Left ventricle myocardium inferior (tissue), 1 donor: ENCODE measurements around the gene GPR37. TPM values are rescaled to one million over a fixed set of nuclear protein-coding genes. Genes with fewer than 3 reads are reported as not detected.

Experiments
- DNase-seq: peaks from one replicate; pipeline ENCODE4 v3.0.0-alpha.2; 2020
- H3K27ac ChIP-seq: fragments of 200-600 bp; replicated peaks from 2 replicates; pipeline ENCODE4 v1.8.0; 2021
- H3K27me3 ChIP-seq: fragments of 200-600 bp; 2 replicates; pipeline ENCODE4 v1.8.0; 2021; ENCODE audit warnings: low read depth
- H3K36me3 ChIP-seq: fragments of 200-600 bp; 2 replicates; pipeline ENCODE4 v1.8.0; 2021
- H3K4me1 ChIP-seq: fragments of 200-600 bp; 2 replicates; pipeline ENCODE4 v1.8.0; 2021
- H3K4me3 ChIP-seq: fragments of 200-600 bp; 2 replicates; pipeline ENCODE4 v1.8.0; 2021; ENCODE audit warnings: mild to moderate bottlenecking, moderate library complexity
- H3K9me3 ChIP-seq: fragments of 200-600 bp; replicated peaks from 2 replicates; pipeline ENCODE4 v1.8.0; 2021
- CTCF ChIP-seq: fragments of 200-600 bp; IDR thresholded peaks from 2 replicates; pipeline ENCODE4 v1.8.0; 2021; ENCODE audit warnings: antibody characterized with exemption, mild to moderate bottlenecking, borderline replicate concordance
- intact Hi-C: fragments of 100-400 bp; cut with micrococcal nuclease; formaldehyde crosslinking; loops from one replicate; pipeline ENCODE4 v1.11.0; 2022
- total RNA-seq: library from RNA; stranded (reverse); fragmentation: NEBNext Ultra II Directional; extraction: Animal tissue kit (Norgen Biotek cat#: 25700); gene quantifications from one replicate; pipeline ENCODE4 v1.2.1, GENCODE V29; 2021
- donor health status: DM: no; HTN: yes; CAD: no; lungs with severe emphysema.

Gene GPR37
- total RNA-seq, 1 donor from 2014 or later: not detected

GRCh38 chr7:124728610-124729009 is 37.0 kb downstream of the GPR37 start:
- TF ChIP-seq CTCF: no peak
- no peak for DNase-seq
- no peak overlapping the region for H3K4me3 ChIP-seq
- no peaks in the 10 kb centered on the region for H3K4me1 ChIP-seq
- no peaks in the 10 kb centered on the region for H3K36me3 ChIP-seq
- H3K27ac ChIP-seq: no peak overlapping the region
- H3K27me3 ChIP-seq: no peaks in the 10 kb centered on the region
- H3K9me3 ChIP-seq: no peaks in the 10 kb centered on the region
- intact Hi-C loops: no loop called here

- H3K27me3 ChIP-seq: no peaks in the 10 kb centered on the region
- DNase-seq: no peak
- no peak overlapping the region for H3K27ac ChIP-seq
- no peak overlapping the region for H3K4me3 ChIP-seq
- TF ChIP-seq CTCF: no peak
- H3K36me3 ChIP-seq: no peaks in the 10 kb centered on the region
- intact Hi-C loops: no loop called here
- H3K9me3 ChIP-seq: no peaks in the 10 kb centered on the region
- H3K4me1 ChIP-seq: no peaks in the 10 kb centered on the region
Observed at GRCh38 chr7:124724507-124725192, 40.9 kb downstream of the GPR37 start.

- no peak overlapping the region for H3K27ac ChIP-seq
- DNase-seq: no peak
- intact Hi-C loops: no loop called here
- no peaks in the 10 kb centered on the region for H3K27me3 ChIP-seq
- no peak overlapping the region for H3K4me3 ChIP-seq
- H3K36me3 ChIP-seq: no peaks in the 10 kb centered on the region
- H3K4me1 ChIP-seq: no peaks in the 10 kb centered on the region
- no peaks in the 10 kb centered on the region for H3K9me3 ChIP-seq
- TF ChIP-seq CTCF: no peak
Observed at GRCh38 chr7:124724079-124724478, 41.5 kb downstream of the GPR37 start.

- Histone ChIP-seq H3K4me3 (no peak overlapping the region), H3K36me3 (no peaks in the 10 kb centered on the region), H3K27ac (no peak overlapping the region), H3K4me1 (no peaks in the 10 kb centered on the region), H3K27me3 (no peaks in the 10 kb centered on the region), H3K9me3 (no peaks in the 10 kb centered on the region)
- no peak for DNase-seq
- intact Hi-C loops: no loop called here
- no peak for TF ChIP-seq CTCF
Observed at GRCh38 chr7:124723012-124723411, 42.6 kb downstream of the GPR37 start.

GRCh38 chr7:124722292-124722691 is 43.3 kb downstream of the GPR37 start:
- no peak for DNase-seq
- H3K4me3 ChIP-seq: no peak overlapping the region
- no peaks in the 10 kb centered on the region for H3K36me3 ChIP-seq
- TF ChIP-seq CTCF: no peak
- intact Hi-C loops: no loop called here
- no peak overlapping the region for H3K27ac ChIP-seq
- H3K9me3 ChIP-seq: no peaks in the 10 kb centered on the region
- H3K27me3 ChIP-seq: no peaks in the 10 kb centered on the region
- H3K4me1 ChIP-seq: no peaks in the 10 kb centered on the region
